NOMO-1 treated with DMSO at 0.1 percent for 48 hours (cell line): ENCODE data around the gene ZNF532.
"Not testable (repeated sequence)": the region's sequence is repeated elsewhere in the genome, so short reads cannot be mapped to it uniquely, and the experiment has no call there.

ENCODE experiments used
- DNase-seq: peaks from one replicate; lab custom pipeline; 2025; ENCODE audit not compliant: unreplicated experiment; lab: John Stamatoyannopoulos, UW

ZNF532 gene

DNA sequence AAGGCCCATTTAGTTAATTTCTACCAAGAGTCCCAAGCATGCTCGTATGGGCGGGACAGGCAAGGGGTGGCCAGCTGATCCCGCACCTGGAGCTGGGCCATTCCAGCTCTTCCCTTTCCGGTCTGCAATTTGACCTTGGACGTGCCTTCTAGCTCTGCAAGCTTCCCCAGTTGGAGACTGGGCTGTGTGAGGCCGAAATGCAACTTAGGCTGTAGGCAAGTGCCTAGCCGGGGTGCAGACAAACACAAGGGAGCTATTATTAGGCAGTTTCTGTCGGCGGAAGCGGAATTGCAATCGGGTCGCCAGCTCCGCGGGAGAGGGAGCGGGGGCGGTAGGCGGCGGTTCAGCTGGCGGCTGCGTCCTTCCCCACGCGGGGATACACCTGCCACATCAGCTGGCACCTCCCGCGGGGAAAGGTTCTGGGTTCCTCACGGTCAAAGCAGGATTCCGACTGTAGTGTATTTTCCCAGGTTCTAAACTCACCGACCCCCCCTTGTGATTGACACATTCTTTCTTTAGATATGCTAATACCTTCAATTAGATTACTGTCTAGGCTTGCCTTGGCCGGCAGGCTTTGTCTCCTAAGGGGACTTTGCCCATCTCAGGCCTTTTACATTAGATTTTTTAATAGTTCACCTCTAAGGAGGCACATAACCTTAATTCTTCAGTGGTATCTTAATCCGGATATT is 17.1 kb upstream of the ZNF532 start:
- peak; percentile 15 for DNase-seq

GRCh38 chr18:58848685-58849084 is 16.0 kb upstream of the ZNF532 start:
- DNase-seq, result no peak

- no peak for DNase-seq
Measured at GRCh38 chr18:58850786-58851469, 13.7 kb upstream of the ZNF532 start.

- DNase-seq, result no peak
Measured at GRCh38 chr18:58851856-58852255, 12.8 kb upstream of the ZNF532 start.

DNA sequence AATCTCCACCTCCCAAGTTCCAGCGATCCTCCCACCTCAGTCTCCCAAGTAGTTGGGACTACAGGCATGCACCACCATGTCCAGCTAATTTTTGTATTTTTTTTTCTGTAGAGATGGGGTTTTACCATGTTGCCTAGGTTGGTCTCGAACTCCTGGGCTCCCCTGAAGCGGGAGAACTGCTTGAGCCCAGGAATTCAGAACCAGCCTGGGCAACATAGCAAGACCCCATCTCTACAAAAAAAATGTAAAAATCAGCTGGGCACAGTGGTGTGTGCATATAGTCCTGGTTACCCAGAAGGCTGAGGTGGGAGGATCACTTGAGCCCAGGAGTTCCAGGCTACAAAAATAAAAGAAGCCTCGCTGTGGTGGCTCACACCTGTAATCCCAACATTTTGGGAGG is 12.0 kb upstream of the ZNF532 start:
- DNase-seq, result no peak

DNA sequence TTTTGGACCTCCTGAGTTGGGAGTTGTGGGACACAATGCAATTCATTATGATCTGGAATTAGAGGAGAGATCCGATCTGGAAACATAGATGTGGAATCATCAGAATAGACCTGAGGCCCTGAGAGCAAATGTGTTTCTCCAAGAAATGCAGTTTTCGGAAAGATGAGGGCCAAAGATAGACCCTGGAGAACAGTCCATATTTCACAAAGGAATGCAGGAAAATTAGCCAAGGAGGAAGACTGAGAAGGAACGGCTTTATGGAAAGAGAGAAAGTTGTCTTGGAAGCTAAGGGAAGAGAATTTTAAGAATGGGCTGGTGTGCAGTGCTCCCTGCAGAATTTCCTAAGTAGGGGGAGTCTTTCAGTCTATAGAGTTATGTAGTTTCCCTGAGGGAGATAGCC is 11.1 kb upstream of the ZNF532 start:
- no peak for DNase-seq

DNA sequence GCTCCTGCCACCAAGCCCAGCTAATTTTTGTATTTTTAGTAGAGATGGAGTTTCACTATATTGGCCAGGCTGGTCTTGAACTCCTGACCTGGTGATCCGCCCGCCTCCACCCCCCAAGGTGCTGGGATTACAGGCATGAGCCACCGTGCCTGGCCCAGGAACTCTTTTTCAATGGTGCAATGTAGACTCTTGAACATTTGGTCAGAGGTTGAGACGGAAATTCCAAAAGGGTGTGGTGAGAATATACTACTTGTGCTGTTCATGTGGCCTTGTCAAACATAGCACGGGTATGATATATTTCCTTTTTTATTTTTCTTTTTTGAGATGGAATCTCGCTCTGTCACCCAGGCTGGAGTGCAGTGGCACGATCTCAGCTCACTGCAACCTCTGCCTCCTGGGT is 9.2 kb upstream of the ZNF532 start:
- DNase-seq, result not testable (repeated sequence)

DNA sequence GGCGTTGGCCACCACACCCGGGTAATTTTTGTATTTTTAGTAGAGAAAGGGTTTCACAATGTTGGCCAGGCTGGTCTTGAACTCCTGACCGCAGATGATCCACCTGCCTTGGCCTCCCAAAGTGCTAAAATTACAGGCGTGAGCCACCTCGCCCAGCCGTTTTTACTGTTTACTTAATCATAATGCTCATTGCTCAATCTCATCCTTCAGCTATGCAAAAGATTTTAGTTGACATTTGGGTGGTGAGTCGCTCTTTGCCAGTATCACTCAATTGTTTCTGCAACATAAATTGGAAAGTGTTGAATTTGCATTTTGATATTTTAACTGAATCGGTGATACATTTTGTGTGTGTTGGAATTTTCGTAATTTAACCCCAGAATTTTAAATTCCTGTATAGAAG is 7.8 kb upstream of the ZNF532 start:
- DNase-seq, result peak; percentile 42

DNA sequence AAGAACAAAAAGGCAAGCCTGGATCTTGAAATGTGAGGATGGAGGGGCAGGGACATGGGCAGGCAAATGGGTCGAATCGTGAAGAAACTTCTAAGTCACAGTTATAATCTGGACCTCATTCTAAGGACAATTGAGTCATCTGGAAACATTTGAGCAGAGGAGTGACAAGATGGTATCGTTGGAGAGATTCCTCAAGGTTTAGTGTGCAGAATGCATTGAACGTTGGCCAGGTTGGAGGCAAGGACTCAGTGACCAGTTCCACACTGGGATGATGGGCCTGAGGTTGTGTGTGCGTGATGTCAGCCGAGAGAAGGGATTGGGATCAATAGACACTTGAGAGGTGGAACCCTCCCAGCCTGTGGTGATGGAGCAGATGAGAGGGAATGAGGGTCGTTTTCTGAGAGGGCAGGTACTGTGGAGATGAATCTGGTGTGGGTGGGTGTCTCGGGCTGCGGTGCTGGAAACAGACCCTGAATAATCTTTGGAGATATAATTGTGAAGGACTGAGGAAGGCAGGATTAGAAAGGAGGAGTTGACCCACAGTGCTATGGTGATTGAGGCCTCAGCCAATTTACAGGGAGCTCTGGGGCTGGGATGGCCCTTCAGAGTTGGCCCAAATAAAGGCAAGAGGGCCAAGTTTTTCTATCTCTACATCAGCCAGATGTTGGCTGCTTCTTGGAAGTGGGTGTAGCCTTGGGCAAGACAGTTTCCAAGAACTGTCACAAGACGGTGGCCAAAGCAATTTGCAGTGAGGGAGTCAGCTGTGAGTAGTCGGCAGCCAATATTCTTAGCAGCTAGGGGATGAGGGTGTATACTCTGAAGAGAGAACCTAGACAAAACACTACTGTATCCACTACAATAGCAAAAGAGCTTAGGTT is 5.8 kb upstream of the ZNF532 start:
- DNase-seq, result no peak

- no peak for DNase-seq
Measured at GRCh38 chr18:58859907-58860306, 4.8 kb upstream of the ZNF532 start.

DNA sequence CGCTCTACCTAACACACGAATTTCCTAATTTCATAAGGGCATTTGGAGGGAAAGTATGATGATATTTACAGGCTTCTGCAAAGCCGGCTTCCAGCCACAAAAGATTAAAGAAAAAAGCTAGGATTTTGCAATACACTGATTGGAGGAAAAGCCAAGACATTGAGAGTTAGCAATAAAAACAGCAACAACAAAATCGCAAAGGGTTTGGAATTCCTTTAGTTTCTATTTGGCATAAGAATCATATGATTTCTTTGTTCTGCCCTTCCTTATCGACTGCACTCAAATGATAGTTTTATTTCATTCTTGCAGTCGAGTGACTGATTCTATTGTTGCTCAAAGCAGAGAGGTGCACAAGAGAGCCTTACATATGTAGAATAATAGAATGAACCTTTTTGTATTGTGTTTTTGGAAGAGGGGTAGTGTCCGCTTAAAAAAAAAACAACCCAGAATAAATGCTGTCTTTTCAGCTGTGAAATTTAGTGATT is 3.9 kb upstream of the ZNF532 start:
- no peak for DNase-seq

DNA sequence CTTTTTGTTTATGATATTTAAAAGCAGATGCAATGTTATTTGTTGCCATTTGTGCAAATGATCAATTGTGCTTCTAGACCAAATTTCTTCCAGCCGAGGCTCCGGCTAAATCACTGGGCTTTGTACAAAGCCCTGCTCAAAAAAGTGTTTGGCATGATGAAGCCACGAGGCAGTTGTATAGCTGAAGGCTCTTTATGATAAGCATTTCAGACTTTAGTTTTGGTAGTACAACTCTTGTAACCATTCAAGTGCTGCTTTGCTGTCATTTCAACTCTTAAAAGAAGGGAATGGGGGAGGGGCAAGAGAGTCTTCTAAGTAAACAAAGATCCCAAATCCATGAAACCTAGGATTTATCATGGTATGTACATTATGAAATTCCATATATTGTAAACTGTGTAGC is 3.3 kb upstream of the ZNF532 start:
- no peak for DNase-seq

DNA sequence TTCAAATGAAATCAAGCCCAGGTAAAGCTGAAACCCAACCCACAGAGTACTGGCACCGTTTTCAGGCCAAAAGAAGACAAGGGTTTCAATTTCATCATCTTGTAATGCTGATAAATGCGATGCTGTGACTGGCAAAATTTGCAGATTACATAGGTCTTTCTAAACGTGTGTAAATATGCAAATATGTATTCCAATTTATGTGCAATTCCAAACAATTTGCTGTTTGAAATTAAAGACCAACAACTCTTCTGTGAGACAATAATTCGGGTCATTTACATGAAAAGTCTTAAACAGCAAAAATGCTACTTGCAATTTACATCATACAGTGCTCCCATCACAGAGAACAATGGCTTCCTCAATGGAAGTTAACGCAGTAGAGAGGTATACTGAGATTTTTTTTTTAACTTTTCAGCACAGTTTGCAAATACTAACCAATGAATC is 2.8 kb upstream of the ZNF532 start:
- DNase-seq, result no peak

DNA sequence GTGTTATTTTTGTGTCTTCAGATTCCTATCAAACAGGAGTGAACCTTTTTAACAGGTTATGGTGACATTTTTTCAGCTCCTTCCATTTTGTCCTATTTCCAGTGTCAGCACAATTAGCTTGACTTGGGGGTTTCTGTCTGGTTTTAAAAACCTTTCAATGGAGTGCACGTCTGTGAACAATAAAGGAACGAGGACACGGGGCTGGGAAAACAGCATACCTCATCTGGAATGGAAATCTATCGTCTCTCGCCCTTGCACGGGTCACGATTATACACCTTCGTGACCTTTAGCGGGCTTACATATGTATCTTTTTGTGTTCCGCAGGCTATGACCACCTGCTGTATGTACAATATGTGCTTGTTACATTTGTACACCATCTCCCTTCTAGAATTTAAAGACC is 2.3 kb upstream of the ZNF532 start:
- DNase-seq, result no peak

DNA sequence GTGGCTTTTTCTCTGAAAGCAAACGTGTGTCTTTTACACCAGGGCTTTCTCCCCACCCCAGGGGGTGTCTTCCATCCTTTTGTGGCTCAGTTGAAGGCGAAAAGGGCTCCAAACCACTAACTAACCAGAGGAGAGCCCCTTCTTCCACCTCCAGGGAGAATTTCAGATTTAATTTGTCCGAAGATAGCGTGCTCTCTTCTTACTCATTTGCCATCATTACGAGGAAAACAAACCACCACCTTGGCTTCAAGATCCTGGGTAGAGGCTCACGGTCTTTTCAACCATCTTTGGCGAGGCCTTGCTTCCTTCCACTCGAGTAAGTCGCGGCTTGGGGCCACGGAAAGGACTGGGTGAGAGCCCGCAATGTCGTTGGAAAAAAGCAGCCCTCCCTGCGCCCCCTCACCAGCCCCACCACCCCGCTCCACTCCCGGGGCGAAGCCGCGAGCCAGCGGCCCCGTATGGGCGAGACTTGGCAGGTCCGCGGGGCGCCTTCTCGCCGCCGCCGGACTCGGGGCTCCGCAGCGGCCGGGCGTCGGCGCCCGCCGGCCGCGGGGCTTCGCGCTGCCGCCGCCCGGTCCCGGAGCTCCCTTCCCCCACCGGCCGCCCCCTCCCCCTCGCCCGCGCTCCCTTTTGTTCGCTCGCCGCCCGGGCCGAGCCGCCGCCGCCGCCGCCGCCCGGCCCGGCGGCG is 1.7 kb upstream of the ZNF532 start:
- DNase-seq, result peak; percentile 46

GRCh38 chr18:58863539-58864145 is 1.0 kb upstream of the ZNF532 start:
- DNase-seq, result peak; percentile 46

DNA sequence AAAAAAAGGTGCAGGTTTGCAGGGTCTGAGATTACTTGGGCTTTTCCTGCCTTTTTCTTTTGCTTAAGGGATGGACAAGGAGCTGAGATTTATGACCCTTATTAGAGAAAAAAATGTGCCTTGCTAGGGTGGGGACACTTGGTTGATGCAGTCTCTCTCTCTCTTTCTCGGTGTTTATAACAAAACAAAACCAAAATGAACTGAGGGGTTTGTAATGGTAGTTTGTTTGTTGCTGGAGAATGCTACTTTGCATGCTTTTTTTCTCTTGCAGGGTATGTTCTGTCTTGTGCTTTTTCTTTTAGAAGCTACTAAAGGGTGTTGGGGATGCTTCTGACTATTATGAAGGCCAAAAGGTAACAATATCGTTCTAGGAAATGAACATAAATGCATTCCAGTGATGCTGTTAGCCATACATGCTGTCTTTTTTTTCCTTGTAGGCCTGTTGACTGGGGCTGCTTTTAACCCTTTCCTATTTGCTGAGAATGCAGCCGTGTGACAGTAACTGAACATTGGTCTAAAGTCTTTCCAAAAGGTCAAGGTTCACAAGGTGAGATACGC is 435 bp downstream of the ZNF532 start:
- no peak for DNase-seq

DNA sequence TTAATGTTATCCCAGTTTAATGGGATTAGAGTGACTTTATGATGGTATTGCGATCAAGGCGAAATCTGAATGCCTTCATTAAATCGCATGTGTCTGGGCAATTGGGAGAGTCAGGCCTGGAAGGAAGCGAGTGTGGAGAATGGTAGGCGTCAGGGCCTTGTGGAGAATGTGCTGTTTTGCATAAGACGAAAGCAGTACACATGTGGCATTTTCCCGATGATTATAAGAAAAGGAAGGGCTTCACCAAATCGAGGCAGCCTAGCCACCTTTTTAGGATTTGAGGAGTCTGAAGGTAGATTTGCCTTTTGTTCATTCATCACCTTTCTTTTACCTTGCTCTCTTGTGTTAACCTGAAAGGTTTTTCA is 1.0 kb downstream of the ZNF532 start:
- no peak for DNase-seq

DNA sequence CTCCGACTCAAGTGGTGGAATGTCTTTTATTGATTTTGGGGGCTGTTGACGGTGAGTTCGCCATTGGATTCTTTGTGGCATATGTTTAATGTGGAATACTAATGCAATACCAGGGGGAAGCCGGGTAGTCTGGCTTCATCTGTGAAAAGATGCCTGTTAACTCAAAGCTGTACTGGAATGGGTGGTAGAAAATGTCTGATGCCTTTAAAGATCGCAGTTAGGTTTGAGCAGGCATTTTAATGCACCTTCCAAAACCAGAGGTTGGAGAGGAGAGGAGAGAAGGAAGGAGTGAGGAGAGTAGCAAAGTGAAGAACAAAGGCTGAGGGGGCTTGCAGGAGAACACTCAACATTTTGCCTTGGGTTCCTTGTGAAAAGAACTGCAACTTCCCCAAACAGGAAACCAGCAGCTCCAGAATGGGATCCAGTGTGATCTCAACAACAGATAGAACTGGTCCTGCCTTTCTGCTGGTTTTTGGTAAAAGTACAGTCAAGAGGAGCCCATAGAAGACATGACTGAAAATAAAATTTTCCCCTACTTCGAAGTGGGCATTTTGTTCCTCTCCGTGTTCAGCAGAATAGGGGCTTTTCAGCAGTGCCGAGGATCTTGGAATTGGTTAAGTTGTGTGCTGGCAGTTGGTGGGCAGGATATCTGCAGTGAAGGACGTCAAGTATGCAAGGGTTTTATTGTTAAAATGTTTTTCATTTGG is 1.5 kb downstream of the ZNF532 start:
- DNase-seq, result no peak

GRCh38 chr18:58866773-58867150 is 2.1 kb downstream of the ZNF532 start:
- DNase-seq, result no peak
